Tibial nerve (tissue), 4 donors: ENCODE results near the gene CFD. TPM values are rescaled to one million over a fixed set of nuclear protein-coding genes. Genes with fewer than 3 reads are reported as not detected.

ENCODE experiments used
- DNase-seq, 2 donors: peaks; one replicate each; pipeline ENCODE4 v3.0.0-alpha.2; 2019; ENCODE audit warnings: low spot score in 2 of 2
- H3K27ac ChIP-seq, 4 donors: fragments of 200-600 bp; sonication (generic) in 3 of 4; one replicate each; pipeline ENCODE4 v1.5.1; 2017 to 2019; ENCODE audit warnings: mild to moderate bottlenecking in 1 of 4
- H3K27me3 ChIP-seq, 2 donors: fragments of 200-600 bp; sonication (generic) in 1 of 2; one replicate each; pipeline versions ENCODE4 v1.5.1 to v1.6.0; 2017 to 2019
- H3K36me3 ChIP-seq, 3 donors: fragments of 200-600 bp; sonication (generic); one replicate each; pipeline ENCODE4 v1.5.1; 2018 to 2019
- H3K4me1 ChIP-seq, 4 donors: fragments of 200-600 bp; sonication (generic) in 3 of 4; one replicate each; pipeline ENCODE4 v1.5.1; 2017 to 2019
- H3K4me3 ChIP-seq, 4 donors: fragments of 200-600 bp; sonication (generic) in 3 of 4; one replicate each; pipeline ENCODE4 v1.5.1; 2017 to 2019; ENCODE audit warnings: mild to moderate bottlenecking in 1 of 4, moderate library complexity in 1 of 4
- H3K9me3 ChIP-seq, 4 donors: fragments of 200-600 bp; sonication (generic) in 3 of 4; one replicate each; pipeline ENCODE4 v1.5.1; 2017 to 2019
- CTCF ChIP-seq, 5 experiments: fragments of 200-600 bp in 3 of 5; fragments of 450-650 bp in 2 of 5; sonication (generic) in 3 of 5; IDR thresholded peaks; one replicate each; pipeline ENCODE4 v1.5.1; 2016 to 2019; ENCODE audit warnings: antibody characterized with exemption in 5 of 5, mild to moderate bottlenecking in 3 of 5, moderate library complexity in 2 of 5
- EP300 ChIP-seq, 2 donors: sonication (generic); formaldehyde crosslinking; IDR thresholded peaks; one replicate each; pipeline ENCODE4 v1.6.1; 2017; ENCODE audit warnings: antibody characterized with exemption in 2 of 2, mild to moderate bottlenecking in 1 of 2
- POLR2A ChIP-seq, 2 donors: fragments of 450-650 bp; IDR thresholded peaks; one replicate each; pipeline ENCODE4 v1.6.1; 2017; ENCODE audit warnings: antibody characterized with exemption in 2 of 2, mild to moderate bottlenecking in 2 of 2, moderate library complexity in 2 of 2
- WGBS, 2 donors: methylation state at CpG; one replicate each; pipeline ENCODE4 v1.1.5; 2018; 5-methylcytosine and 5-hydroxymethylcytosine counted together
- total RNA-seq, 4 donors: library from RNA; depleted of rRNA; stranded (reverse); fragments of >200 nt; gene quantifications; one replicate each; pipeline ENCODE4 v1.1.0, GENCODE V29; 2016

Gene CFD
- total RNA-seq, 4 donors from 2014 or later = 1,040 to 7,538 (median 2,843) TPM

- Histone ChIP-seq H3K4me1 (no peaks in the 10 kb centered on the region), H3K4me3 (no peak overlapping the region), H3K27ac (no peak overlapping the region), H3K9me3 (no peaks in the 10 kb centered on the region), H3K27me3 (no peaks in the 10 kb centered on the region), H3K36me3 (peaks cover 0 to 100% (median 26%) of the 10 kb centered on the region in 3 donors)
- WGBS, 2 donors = 87% methylated on average over 50 to 51 of the region's 51 CpGs
- no peak for TF ChIP-seq CTCF (IDR thresholded peaks at IDR 0.05)
- TF ChIP-seq EP300 (IDR thresholded peaks at IDR 0.05) = no peak
- no peak for TF ChIP-seq POLR2A (IDR thresholded peaks at IDR 0.05)
- no peak for DNase-seq
These were observed 25.2 kb downstream of the CFD start for GRCh38 chr19:884420-885211.

GRCh38 chr19:885536-886224 lies 26.2 kb downstream of the CFD start:
- H3K9me3 ChIP-seq = no peaks in the 10 kb centered on the region
- 91 to 98% methylated on average over 26 to 64 of the region's 64 CpGs for WGBS, 2 donors
- H3K4me1 ChIP-seq = no peaks in the 10 kb centered on the region
- H3K4me3 ChIP-seq = no peak overlapping the region
- H3K36me3 ChIP-seq = peaks cover 0 to 100% (median 18%) of the 10 kb centered on the region in 3 donors
- DNase-seq = no peak
- TF ChIP-seq CTCF (IDR thresholded peaks at IDR 0.05) = no peak
- no peak for TF ChIP-seq EP300 (IDR thresholded peaks at IDR 0.05)
- TF ChIP-seq POLR2A (IDR thresholded peaks at IDR 0.05) = no peak
- H3K27ac ChIP-seq = no peak overlapping the region
- H3K27me3 ChIP-seq = no peaks in the 10 kb centered on the region

GRCh38 chr19:887072-887471 lies 27.6 kb downstream of the CFD start:
- H3K4me3 ChIP-seq = no peak overlapping the region
- WGBS, 2 donors = 77 to 80% methylated on average over 16 of the region's 16 CpGs
- peaks cover 0 to 9% (median 2%) of the 10 kb centered on the region in 4 donors for H3K4me1 ChIP-seq
- H3K27me3 ChIP-seq = no peaks in the 10 kb centered on the region
- no peak for DNase-seq
- H3K36me3 ChIP-seq = peaks cover 0 to 92% (median 13%) of the 10 kb centered on the region in 3 donors
- no peaks in the 10 kb centered on the region for H3K9me3 ChIP-seq
- no peak overlapping the region for H3K27ac ChIP-seq
- TF ChIP-seq EP300 (IDR thresholded peaks at IDR 0.05) (no peak), CTCF (IDR thresholded peaks at IDR 0.05) (no peak), POLR2A (IDR thresholded peaks at IDR 0.05) (no peak)

- Histone ChIP-seq H3K9me3 (no peaks in the 10 kb centered on the region), H3K4me1 (peaks cover 0 to 11% (median 3%) of the 10 kb centered on the region in 4 donors), H3K4me3 (no peak overlapping the region), H3K36me3 (peaks cover 0 to 87% (median 12%) of the 10 kb centered on the region in 3 donors), H3K27me3 (no peaks in the 10 kb centered on the region), H3K27ac (no peak overlapping the region)
- no peak for DNase-seq
- WGBS, 2 donors = 92 to 95% methylated on average over 10 of the region's 10 CpGs
- TF ChIP-seq EP300 (IDR thresholded peaks at IDR 0.05) = no peak
- TF ChIP-seq POLR2A (IDR thresholded peaks at IDR 0.05) = no peak
- no peak for TF ChIP-seq CTCF (IDR thresholded peaks at IDR 0.05)
These were observed 28.1 kb downstream of the CFD start for GRCh38 chr19:887599-887998.
